Measurements from ENCODE around the gene CDC37L1. TPM values are rescaled to one million over a fixed set of nuclear protein-coding genes. Genes with fewer than 3 reads are reported as not detected.

The CDC37L1 gene
- total RNA-seq, 4 donors from 2014 or later, result 21.1 to 50.5 (median 34.0) TPM

DNA sequence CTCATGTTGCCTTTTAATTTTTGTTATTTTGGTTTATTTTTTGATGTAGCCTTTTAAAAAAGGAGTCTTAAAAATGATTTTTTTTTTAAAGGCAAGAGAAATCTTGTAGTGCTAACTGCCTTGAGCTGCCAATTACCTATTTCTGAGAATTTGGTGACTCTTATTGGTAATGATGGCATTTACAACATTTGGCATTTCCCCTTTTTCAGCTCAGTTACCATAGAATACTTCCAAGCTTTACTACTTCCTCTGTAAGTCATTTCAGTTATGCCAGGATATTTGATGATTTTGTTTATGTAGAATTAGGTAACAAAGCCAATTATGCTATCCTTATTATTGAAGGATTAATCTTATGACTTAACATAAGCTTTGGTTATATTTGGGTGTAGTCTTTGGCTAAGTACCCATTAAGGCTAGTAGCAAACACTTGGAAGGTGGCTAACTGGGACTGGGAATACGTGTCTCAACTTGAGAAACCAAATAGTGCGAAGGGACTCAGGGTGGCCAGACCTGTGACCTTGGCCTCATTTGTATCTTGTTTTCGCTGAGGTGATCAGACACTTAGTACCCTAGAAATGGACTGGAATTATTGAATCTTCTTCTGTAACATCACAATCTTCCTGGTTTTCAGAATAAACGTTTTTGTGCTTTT is 27.7 kb downstream of the CDC37L1 start:
- intact Hi-C loops (cut with DNase I; ENCODE audit: low total_unique reads), result no loop called here
- Histone ChIP-seq H3K27ac (no peak overlapping the region), H3K36me3 (no peaks in the 10 kb centered on the region), H3K9me3 (no peaks in the 10 kb centered on the region), H3K4me3 (no peak overlapping the region), H3K4me1 (no peaks in the 10 kb centered on the region), H3K27me3 (no peaks in the 10 kb centered on the region)
- no peak for DNase-seq
- TF ChIP-seq, protein P1, sequence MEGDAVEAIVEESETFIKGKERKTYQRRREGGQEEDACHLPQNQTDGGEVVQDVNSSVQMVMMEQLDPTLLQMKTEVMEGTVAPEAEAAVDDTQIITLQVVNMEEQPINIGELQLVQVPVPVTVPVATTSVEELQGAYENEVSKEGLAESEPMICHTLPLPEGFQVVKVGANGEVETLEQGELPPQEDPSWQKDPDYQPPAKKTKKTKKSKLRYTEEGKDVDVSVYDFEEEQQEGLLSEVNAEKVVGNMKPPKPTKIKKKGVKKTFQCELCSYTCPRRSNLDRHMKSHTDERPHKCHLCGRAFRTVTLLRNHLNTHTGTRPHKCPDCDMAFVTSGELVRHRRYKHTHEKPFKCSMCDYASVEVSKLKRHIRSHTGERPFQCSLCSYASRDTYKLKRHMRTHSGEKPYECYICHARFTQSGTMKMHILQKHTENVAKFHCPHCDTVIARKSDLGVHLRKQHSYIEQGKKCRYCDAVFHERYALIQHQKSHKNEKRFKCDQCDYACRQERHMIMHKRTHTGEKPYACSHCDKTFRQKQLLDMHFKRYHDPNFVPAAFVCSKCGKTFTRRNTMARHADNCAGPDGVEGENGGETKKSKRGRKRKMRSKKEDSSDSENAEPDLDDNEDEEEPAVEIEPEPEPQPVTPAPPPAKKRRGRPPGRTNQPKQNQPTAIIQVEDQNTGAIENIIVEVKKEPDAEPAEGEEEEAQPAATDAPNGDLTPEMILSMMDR (IDR thresholded peaks at IDR 0.05), result no peak
- TF ChIP-seq POLR2A (IDR thresholded peaks at IDR 0.05), result no peak

GRCh38 chr9:4709380-4709779 is 30.0 kb downstream of the CDC37L1 start:
- no peaks in the 10 kb centered on the region for H3K4me1 ChIP-seq
- no peaks in the 10 kb centered on the region for H3K27me3 ChIP-seq
- H3K9me3 ChIP-seq, result no peaks in the 10 kb centered on the region
- no peak for TF ChIP-seq POLR2A (IDR thresholded peaks at IDR 0.05)
- TF ChIP-seq, protein P1 (IDR thresholded peaks at IDR 0.05), result no peak
- DNase-seq, result no peak
- intact Hi-C loops (cut with DNase I; ENCODE audit: low total_unique reads), result no loop called here
- H3K36me3 ChIP-seq, result no peaks in the 10 kb centered on the region
- no peak overlapping the region for H3K27ac ChIP-seq
- no peak overlapping the region for H3K4me3 ChIP-seq

DNA sequence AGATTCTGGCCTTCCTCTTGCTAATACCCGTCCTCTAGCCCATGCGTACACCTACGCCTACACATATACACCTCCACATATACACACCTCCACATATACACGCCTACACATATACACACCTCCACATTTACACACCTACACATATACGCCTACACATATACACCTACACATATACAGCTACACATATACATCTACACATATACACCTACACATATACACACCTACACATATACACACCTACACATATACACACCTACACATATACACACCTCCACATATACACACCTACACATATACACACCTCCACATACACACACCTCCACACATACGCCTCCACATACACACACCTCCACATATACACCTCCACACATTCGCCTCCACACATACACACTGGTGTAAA is 34.5 kb downstream of the CDC37L1 start:
- intact Hi-C loops (cut with DNase I; ENCODE audit: low total_unique reads), result no loop called here

GRCh38 chr9:4714266-4715016 is 35.1 kb downstream of the CDC37L1 start:
- Histone ChIP-seq H3K4me3 (no peak overlapping the region), H3K9me3 (no peaks in the 10 kb centered on the region), H3K27ac (no peak overlapping the region), H3K27me3 (no peaks in the 10 kb centered on the region), H3K4me1 (no peaks in the 10 kb centered on the region), H3K36me3 (no peaks in the 10 kb centered on the region)
- no peak for DNase-seq
- no peak for TF ChIP-seq POLR2A (IDR thresholded peaks at IDR 0.05)
- TF ChIP-seq, protein P1 (IDR thresholded peaks at IDR 0.05), result no peak
- intact Hi-C loops (cut with DNase I; ENCODE audit: low total_unique reads), result no loop called here

More for the DNA sequence above, 34.5 kb downstream of the CDC37L1 start:
- H3K4me1 ChIP-seq, result no peaks in the 10 kb centered on the region
- no peaks in the 10 kb centered on the region for H3K36me3 ChIP-seq
- no peak overlapping the region for H3K4me3 ChIP-seq
- H3K9me3 ChIP-seq, result no peaks in the 10 kb centered on the region
- H3K27ac ChIP-seq, result no peak overlapping the region
- DNase-seq, result no peak
- H3K27me3 ChIP-seq, result no peaks in the 10 kb centered on the region
- no peak for TF ChIP-seq POLR2A (IDR thresholded peaks at IDR 0.05)
- TF ChIP-seq, protein P1 (IDR thresholded peaks at IDR 0.05), result no peak

DNA sequence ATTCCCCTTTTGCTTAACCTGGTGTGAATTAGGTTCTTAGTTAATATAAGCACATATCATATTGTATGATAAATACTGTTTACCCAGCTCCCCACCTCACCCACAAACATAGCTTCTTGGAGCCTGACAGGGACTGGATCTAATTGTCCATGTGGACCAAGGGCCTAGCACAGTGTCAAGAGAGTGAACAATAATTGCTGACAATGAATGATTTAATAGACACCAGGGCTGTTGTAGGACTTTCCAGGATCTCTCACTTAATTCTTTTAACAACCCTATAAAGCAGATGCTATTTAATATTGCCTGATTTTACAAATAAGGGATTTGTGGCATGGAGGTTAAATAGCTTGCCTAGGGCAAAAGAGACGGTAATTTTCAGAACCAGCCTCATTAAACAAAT is 36.8 kb downstream of the CDC37L1 start:
- H3K36me3 ChIP-seq, result no peaks in the 10 kb centered on the region
- no peak overlapping the region for H3K4me3 ChIP-seq
- H3K27me3 ChIP-seq, result no peaks in the 10 kb centered on the region
- H3K27ac ChIP-seq, result no peak overlapping the region
- intact Hi-C loops (cut with DNase I; ENCODE audit: low total_unique reads), result no loop called here
- H3K4me1 ChIP-seq, result no peaks in the 10 kb centered on the region
- no peaks in the 10 kb centered on the region for H3K9me3 ChIP-seq
- no peak for DNase-seq
- TF ChIP-seq POLR2A (IDR thresholded peaks at IDR 0.05), result no peak
- TF ChIP-seq, protein P1 (IDR thresholded peaks at IDR 0.05), result no peak
